ENCODE data around the gene NRG3.

The NRG3 gene

DNA sequence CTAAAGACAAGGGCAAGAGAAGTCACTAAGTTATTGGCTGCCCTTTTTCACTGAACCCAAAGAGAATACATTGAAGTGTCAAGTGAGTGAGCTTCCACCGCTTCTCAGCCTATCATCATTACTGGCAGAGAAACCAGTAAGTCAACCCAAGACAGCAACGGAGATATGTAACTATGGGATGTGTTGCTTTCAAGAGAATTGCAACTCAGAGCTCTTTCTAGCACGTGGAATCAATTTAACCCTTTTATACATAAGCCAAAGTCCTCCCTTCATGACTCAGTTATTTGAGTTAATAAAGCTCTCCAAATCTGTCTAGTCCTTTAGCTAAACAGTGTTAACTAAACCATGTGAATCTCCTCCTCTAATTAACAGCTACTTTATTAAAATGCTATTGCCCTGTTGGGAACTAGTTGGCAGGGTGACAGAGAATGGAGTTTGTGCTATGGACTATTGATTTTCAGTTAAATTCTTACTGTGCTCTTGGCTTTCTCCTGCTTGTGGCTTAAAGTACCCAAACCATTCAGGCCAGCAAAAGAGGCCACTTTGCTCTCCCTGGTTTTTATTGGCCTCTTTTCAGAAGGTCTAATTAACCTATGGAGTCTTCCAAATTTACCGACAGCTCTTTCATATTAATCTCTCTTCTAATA is 287.7 kb downstream of the NRG3 start:
- no peaks in the 10 kb centered on the region for H3K27me3 ChIP-seq (ENCODE audit: insufficient read depth, insufficient read length)
- no peak overlapping the region for H3K9ac ChIP-seq (ENCODE audit: insufficient read length, low read depth)
- no peak for DNase-seq (ENCODE audit: low read depth, low spot score)
- H3K9me3 ChIP-seq (ENCODE audit: insufficient read depth, low read length): no peaks in the 10 kb centered on the region
- H3K36me3 ChIP-seq (ENCODE audit: insufficient read depth, insufficient read length, low read length): no peaks in the 10 kb centered on the region
- TF ChIP-seq YY1 (IDR thresholded peaks at IDR 0.05; ENCODE audit: insufficient read depth, insufficient read length) (no peak), ZNF274 (IDR thresholded peaks at IDR 0.05; ENCODE audit: low read depth, low read length) (no peak), SUZ12 (IDR thresholded peaks at IDR 0.05; ENCODE audit: extremely low read depth, insufficient read depth, insufficient read length) (no peak)
- no peaks in the 10 kb centered on the region for H3K4me1 ChIP-seq (ENCODE audit: insufficient read depth, insufficient read length)
- H3K4me3 ChIP-seq (ENCODE audit: insufficient read length, low read depth): no peak overlapping the region

DNA sequence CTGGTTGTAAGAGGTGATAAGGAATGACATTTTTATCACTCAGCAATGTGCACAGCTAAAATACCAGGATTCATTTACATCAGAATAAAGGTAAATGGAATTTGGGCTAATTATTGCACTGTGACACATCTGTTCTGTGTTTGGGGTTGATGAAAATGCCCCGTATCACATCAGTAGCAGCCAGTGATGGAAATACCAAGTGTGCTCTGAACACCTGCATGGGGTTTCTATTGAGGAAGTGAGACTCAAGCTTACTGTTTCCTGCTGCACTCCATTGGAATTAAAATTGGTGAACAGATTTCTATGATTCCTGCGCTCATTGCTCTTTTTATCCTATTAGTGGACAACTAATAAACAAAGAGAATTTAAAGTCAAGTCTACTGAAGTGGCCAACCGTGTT is 296.9 kb downstream of the NRG3 start:
- no peaks in the 10 kb centered on the region for H3K9me3 ChIP-seq (ENCODE audit: insufficient read depth, low read length)
- no peaks in the 10 kb centered on the region for H3K27me3 ChIP-seq (ENCODE audit: insufficient read depth, insufficient read length)
- DNase-seq (ENCODE audit: low read depth, low spot score): no peak
- TF ChIP-seq SUZ12 (IDR thresholded peaks at IDR 0.05; ENCODE audit: extremely low read depth, insufficient read depth, insufficient read length): no peak
- no peak for TF ChIP-seq YY1 (IDR thresholded peaks at IDR 0.05; ENCODE audit: insufficient read depth, insufficient read length)
- TF ChIP-seq ZNF274 (IDR thresholded peaks at IDR 0.05; ENCODE audit: low read depth, low read length): no peak
- no peak overlapping the region for H3K9ac ChIP-seq (ENCODE audit: insufficient read length, low read depth)
- no peak overlapping the region for H3K4me3 ChIP-seq (ENCODE audit: insufficient read length, low read depth)
- no peaks in the 10 kb centered on the region for H3K36me3 ChIP-seq (ENCODE audit: insufficient read depth, insufficient read length, low read length)
- H3K4me1 ChIP-seq (ENCODE audit: insufficient read depth, insufficient read length): no peaks in the 10 kb centered on the region

DNA sequence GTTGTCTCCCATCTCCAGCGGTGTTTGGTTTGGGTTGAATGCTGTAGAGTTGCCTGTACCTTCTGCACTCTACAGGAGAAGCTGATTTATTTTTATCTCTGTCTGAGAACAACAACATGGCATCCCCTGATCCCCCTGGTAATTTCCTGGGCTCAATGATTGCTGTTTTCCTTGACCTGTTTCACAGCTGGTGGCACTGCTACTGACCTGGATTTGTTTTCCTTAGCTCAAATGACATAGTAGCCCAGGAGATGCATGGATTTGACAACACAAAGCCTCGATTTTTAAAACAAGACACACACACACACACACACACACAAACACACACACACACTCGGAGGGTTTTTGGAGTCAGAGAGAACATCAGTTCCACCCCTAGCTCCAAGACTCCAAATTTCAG is 301.6 kb downstream of the NRG3 start:
- Histone ChIP-seq H3K4me3 (ENCODE audit: insufficient read length, low read depth) (no peak overlapping the region), H3K27me3 (ENCODE audit: insufficient read depth, insufficient read length) (no peaks in the 10 kb centered on the region), H3K4me1 (ENCODE audit: insufficient read depth, insufficient read length) (no peaks in the 10 kb centered on the region), H3K9me3 (ENCODE audit: insufficient read depth, low read length) (no peaks in the 10 kb centered on the region), H3K9ac (ENCODE audit: insufficient read length, low read depth) (no peak overlapping the region), H3K36me3 (ENCODE audit: insufficient read depth, insufficient read length, low read length) (no peaks in the 10 kb centered on the region)
- no peak for DNase-seq (ENCODE audit: low read depth, low spot score)
- no peak for TF ChIP-seq ZNF274 (IDR thresholded peaks at IDR 0.05; ENCODE audit: low read depth, low read length)
- no peak for TF ChIP-seq SUZ12 (IDR thresholded peaks at IDR 0.05; ENCODE audit: extremely low read depth, insufficient read depth, insufficient read length)
- no peak for TF ChIP-seq YY1 (IDR thresholded peaks at IDR 0.05; ENCODE audit: insufficient read depth, insufficient read length)

DNA sequence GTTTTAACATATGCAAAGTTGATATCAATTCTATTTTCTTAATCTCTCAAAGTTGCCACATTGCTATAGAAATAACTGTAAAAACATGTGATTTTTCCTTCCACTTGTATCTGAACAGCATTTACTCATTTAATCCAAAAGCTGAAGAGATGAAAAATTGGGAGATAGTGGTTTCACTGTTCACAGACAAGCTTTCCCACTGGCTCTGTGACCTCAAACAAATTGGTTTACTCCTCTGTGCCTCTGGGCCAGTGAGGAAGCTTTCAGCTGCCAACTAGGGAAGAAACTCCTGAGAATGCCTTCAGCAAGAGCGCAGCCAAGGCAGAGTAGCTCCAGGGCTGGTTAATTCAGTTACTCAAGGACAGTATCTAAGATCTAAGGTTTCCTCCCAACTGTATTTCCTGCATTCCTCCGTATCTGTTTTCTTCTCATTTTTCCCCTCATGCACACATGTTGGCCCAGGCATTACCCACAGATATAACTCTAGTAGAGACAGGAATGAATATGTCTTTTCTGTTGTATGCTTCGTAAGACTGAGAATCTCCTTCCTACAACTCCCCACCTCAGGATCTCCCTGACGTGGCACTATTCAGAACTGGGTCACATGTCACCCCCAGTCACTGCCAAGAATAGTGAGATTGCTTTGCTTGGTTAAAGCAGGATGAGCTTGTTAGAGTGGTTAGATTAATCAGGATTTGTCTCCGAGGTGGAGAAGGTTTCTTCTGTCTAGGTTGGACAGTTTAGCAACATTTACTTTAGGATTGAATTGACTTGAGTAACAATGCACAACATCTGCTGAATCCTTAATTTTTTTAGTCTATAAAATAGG is 315.7 kb downstream of the NRG3 start:
- no peaks in the 10 kb centered on the region for H3K4me1 ChIP-seq (ENCODE audit: insufficient read depth, insufficient read length)
- no peak for DNase-seq (ENCODE audit: low read depth, low spot score)
- TF ChIP-seq YY1 (IDR thresholded peaks at IDR 0.05; ENCODE audit: insufficient read depth, insufficient read length): no peak
- TF ChIP-seq ZNF274 (IDR thresholded peaks at IDR 0.05; ENCODE audit: low read depth, low read length): no peak
- no peak overlapping the region for H3K4me3 ChIP-seq (ENCODE audit: insufficient read length, low read depth)
- no peaks in the 10 kb centered on the region for H3K9me3 ChIP-seq (ENCODE audit: insufficient read depth, low read length)
- no peak overlapping the region for H3K9ac ChIP-seq (ENCODE audit: insufficient read length, low read depth)
- no peaks in the 10 kb centered on the region for H3K27me3 ChIP-seq (ENCODE audit: insufficient read depth, insufficient read length)
- H3K36me3 ChIP-seq (ENCODE audit: insufficient read depth, insufficient read length, low read length): no peaks in the 10 kb centered on the region

DNA sequence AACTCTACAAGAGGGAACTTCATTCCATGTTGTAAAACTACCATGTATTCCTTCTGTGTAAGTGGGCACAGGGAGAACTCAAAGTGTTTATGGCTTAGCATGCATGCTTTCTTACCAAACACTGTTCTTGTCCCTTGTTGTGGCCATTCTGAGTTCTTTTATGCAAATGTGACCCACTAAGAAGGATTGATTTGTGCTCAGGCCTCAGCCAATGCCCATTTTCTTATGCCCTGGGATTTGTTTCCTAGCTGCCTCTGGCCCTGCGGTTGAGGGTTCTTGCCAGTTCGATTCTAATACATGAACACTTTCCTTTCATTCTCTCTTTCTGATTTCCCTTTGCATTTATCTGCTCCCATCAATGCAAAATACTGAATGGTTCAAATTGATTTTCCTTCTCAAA is 316.7 kb downstream of the NRG3 start:
- no peak for TF ChIP-seq SUZ12 (IDR thresholded peaks at IDR 0.05; ENCODE audit: extremely low read depth, insufficient read depth, insufficient read length)

DNA sequence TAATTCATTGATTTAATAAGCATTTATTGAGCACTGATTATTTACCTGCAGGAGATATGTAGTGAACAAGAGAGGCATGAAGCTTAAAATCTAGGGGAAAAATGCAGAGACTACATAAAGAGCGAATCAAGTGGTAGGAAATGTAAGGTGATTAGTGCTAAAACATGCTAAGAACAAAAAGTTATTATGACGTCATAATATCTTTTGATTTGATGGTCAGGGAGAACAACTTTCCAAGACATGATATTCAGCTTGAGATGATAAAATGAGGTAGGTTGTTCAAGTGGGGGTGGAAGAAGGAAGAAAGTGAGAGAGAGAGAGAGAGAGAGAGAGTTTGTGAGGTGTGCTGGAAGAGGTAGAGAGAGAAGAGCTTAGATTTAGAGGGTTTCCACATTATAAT is 317.7 kb downstream of the NRG3 start:
- no peak for DNase-seq (ENCODE audit: low read depth, low spot score)
- H3K4me3 ChIP-seq (ENCODE audit: insufficient read length, low read depth): no peak overlapping the region
- no peaks in the 10 kb centered on the region for H3K9me3 ChIP-seq (ENCODE audit: insufficient read depth, low read length)
- no peaks in the 10 kb centered on the region for H3K36me3 ChIP-seq (ENCODE audit: insufficient read depth, insufficient read length, low read length)
- no peaks in the 10 kb centered on the region for H3K4me1 ChIP-seq (ENCODE audit: insufficient read depth, insufficient read length)
- no peaks in the 10 kb centered on the region for H3K27me3 ChIP-seq (ENCODE audit: insufficient read depth, insufficient read length)
- TF ChIP-seq YY1 (IDR thresholded peaks at IDR 0.05; ENCODE audit: insufficient read depth, insufficient read length): no peak
- TF ChIP-seq ZNF274 (IDR thresholded peaks at IDR 0.05; ENCODE audit: low read depth, low read length): no peak
- TF ChIP-seq SUZ12 (IDR thresholded peaks at IDR 0.05; ENCODE audit: extremely low read depth, insufficient read depth, insufficient read length): no peak
- H3K9ac ChIP-seq (ENCODE audit: insufficient read length, low read depth): no peak overlapping the region

More for the DNA sequence above, 316.7 kb downstream of the NRG3 start:
- Histone ChIP-seq H3K9ac (ENCODE audit: insufficient read length, low read depth) (no peak overlapping the region), H3K4me1 (ENCODE audit: insufficient read depth, insufficient read length) (no peaks in the 10 kb centered on the region), H3K9me3 (ENCODE audit: insufficient read depth, low read length) (no peaks in the 10 kb centered on the region), H3K27me3 (ENCODE audit: insufficient read depth, insufficient read length) (no peaks in the 10 kb centered on the region), H3K36me3 (ENCODE audit: insufficient read depth, insufficient read length, low read length) (no peaks in the 10 kb centered on the region), H3K4me3 (ENCODE audit: insufficient read length, low read depth) (no peak overlapping the region)
- DNase-seq (ENCODE audit: low read depth, low spot score): no peak

DNA sequence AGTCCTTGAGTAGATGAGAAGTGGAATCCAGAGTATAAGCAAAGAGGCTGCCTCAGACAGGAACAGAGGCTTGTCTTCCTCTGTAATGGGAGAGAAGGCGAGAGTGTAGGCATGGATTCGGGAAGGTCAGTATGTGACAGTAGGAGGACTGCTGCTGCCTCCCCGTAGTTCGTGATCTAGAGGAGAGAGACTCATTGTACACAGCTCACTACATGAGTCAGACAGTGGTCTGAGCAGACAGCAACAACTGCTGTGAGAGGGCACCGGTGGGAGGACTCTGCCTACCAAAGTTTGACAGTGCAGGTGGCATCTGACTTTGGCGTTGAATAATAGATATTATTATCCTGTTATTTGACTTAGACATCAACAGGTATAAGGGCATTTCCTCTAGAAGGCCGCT is 319.4 kb downstream of the NRG3 start:
- Histone ChIP-seq H3K36me3 (ENCODE audit: insufficient read depth, insufficient read length, low read length) (no peaks in the 10 kb centered on the region), H3K4me3 (ENCODE audit: insufficient read length, low read depth) (no peak overlapping the region), H3K4me1 (ENCODE audit: insufficient read depth, insufficient read length) (no peaks in the 10 kb centered on the region), H3K9ac (ENCODE audit: insufficient read length, low read depth) (no peak overlapping the region), H3K27me3 (ENCODE audit: insufficient read depth, insufficient read length) (no peaks in the 10 kb centered on the region), H3K9me3 (ENCODE audit: insufficient read depth, low read length) (no peaks in the 10 kb centered on the region)
- no peak for TF ChIP-seq SUZ12 (IDR thresholded peaks at IDR 0.05; ENCODE audit: extremely low read depth, insufficient read depth, insufficient read length)
- no peak for TF ChIP-seq ZNF274 (IDR thresholded peaks at IDR 0.05; ENCODE audit: low read depth, low read length)
- TF ChIP-seq YY1 (IDR thresholded peaks at IDR 0.05; ENCODE audit: insufficient read depth, insufficient read length): no peak
- DNase-seq (ENCODE audit: low read depth, low spot score): no peak

All from NT2/D1 (cell line).